NT2/D1 (cell line): ENCODE results near the gene NPHS2.

Source experiments
- SUZ12 ChIP-seq: IDR thresholded peaks from 2 replicates; pipeline ENCODE4 v1.6.1; 2011; ENCODE audit not compliant: insufficient read length, insufficient read depth; ENCODE audit errors: extremely low read depth
- YY1 ChIP-seq: IDR thresholded peaks from 2 replicates; pipeline ENCODE4 v1.6.1; 2011; ENCODE audit not compliant: insufficient read length, insufficient read depth
- ZNF274 ChIP-seq: IDR thresholded peaks from 2 replicates; pipeline ENCODE4 v1.6.1; 2011; ENCODE audit warnings: mild to moderate bottlenecking, low read depth, low read length

DNA sequence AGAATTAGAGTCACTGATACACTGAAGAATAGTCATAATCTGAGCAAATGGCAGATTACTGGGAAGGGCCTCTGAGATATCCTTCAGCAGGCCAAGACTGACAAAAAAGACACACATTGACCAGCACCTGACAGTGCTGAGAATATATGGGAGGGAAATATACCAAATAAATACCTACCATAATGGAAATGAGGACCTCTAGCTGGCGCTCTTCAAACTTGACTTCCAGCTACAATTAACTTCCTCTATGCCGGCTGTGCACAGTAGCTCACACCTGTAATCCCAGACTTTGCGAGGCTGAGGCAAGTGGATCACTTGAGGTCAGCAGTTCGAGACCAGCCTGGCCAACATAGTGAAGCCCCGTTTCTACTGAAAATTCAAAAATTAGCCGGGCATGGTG is 69.5 kb downstream of the NPHS2 start:
- TF ChIP-seq ZNF274, result no peak
- TF ChIP-seq YY1, result no peak
- no peak for TF ChIP-seq SUZ12
